Left ventricle myocardium inferior (tissue), 1 donor: ENCODE data around the gene DUXA. TPM values are rescaled to one million over a fixed set of nuclear protein-coding genes. Genes with fewer than 3 reads are reported as not detected.
"Not testable (repeated sequence)": the region's sequence is repeated elsewhere in the genome, so short reads cannot be mapped to it uniquely, and the experiment has no call there.

Experiments used
- DNase-seq: peaks from one replicate; pipeline ENCODE4 v3.0.0-alpha.2; 2020
- H3K27ac ChIP-seq: fragments of 200-600 bp; replicated peaks from 2 replicates; pipeline ENCODE4 v1.8.0; 2021
- H3K27me3 ChIP-seq: fragments of 200-600 bp; 2 replicates; pipeline ENCODE4 v1.8.0; 2021; ENCODE audit warnings: low read depth
- H3K36me3 ChIP-seq: fragments of 200-600 bp; 2 replicates; pipeline ENCODE4 v1.8.0; 2021
- H3K4me1 ChIP-seq: fragments of 200-600 bp; 2 replicates; pipeline ENCODE4 v1.8.0; 2021
- H3K4me3 ChIP-seq: fragments of 200-600 bp; 2 replicates; pipeline ENCODE4 v1.8.0; 2021; ENCODE audit warnings: mild to moderate bottlenecking, moderate library complexity
- H3K9me3 ChIP-seq: fragments of 200-600 bp; replicated peaks from 2 replicates; pipeline ENCODE4 v1.8.0; 2021
- CTCF ChIP-seq: fragments of 200-600 bp; IDR thresholded peaks from 2 replicates; pipeline ENCODE4 v1.8.0; 2021; ENCODE audit warnings: antibody characterized with exemption, mild to moderate bottlenecking, borderline replicate concordance
- intact Hi-C: fragments of 100-400 bp; cut with micrococcal nuclease; formaldehyde crosslinking; loops from one replicate; pipeline ENCODE4 v1.11.0; 2022
- long read RNA-seq: library from polyadenylated mRNA; unstranded; transcript quantifications from one replicate; pipeline ENCODE4 v2.0.0, GENCODE V29; 2021
- total RNA-seq: library from RNA; stranded (reverse); fragmentation: NEBNext Ultra II Directional; extraction: Animal tissue kit (Norgen Biotek cat#: 25700); gene quantifications from one replicate; pipeline ENCODE4 v1.2.1, GENCODE V29; 2021
- donor health status: DM: no; HTN: yes; CAD: no; lungs with severe emphysema.

Gene DUXA
- total RNA-seq, result not detected
- long read RNA-seq, result 0 reads

GRCh38 chr19:57167385-57167784, at the start of gene DUXA:
DUXA (minus strand) TSS chr19:57167485; CDS start chr19:57167443, 42 bp downstream.
- intact Hi-C loops, result no loop called here
- H3K4me1 ChIP-seq, result peaks cover 9% of the 10 kb centered on the region
- no peak for TF ChIP-seq CTCF
- no peak for DNase-seq
- no peaks in the 10 kb centered on the region for H3K9me3 ChIP-seq
- no peaks in the 10 kb centered on the region for H3K36me3 ChIP-seq
- H3K27ac ChIP-seq, result no peak within 1 kb of the TSS
- no peaks in the 10 kb centered on the region for H3K27me3 ChIP-seq
- H3K4me3 ChIP-seq, result no peak within 1 kb of the TSS

- no peaks in the 10 kb centered on the region for H3K27me3 ChIP-seq
- no peak overlapping the region for H3K4me3 ChIP-seq
- no peak for TF ChIP-seq CTCF
- DNase-seq, result no peak
- peaks cover 11% of the 10 kb centered on the region for H3K4me1 ChIP-seq
- peaks cover 83% of the 10 kb centered on the region for H3K36me3 ChIP-seq
- intact Hi-C loops, result no loop called here
- peaks cover 14% of the 10 kb centered on the region for H3K9me3 ChIP-seq
- H3K27ac ChIP-seq, result no peak overlapping the region
Measured at GRCh38 chr19:57212109-57212508, 44.8 kb upstream of the DUXA start.

- Histone ChIP-seq H3K9me3 (peaks cover 14% of the 10 kb centered on the region), H3K27ac (no peak overlapping the region), H3K4me3 (no peak overlapping the region), H3K27me3 (no peaks in the 10 kb centered on the region), H3K36me3 (peaks cover 87% of the 10 kb centered on the region), H3K4me1 (peaks cover 2% of the 10 kb centered on the region)
- intact Hi-C loops, result no loop called here
- no peak for TF ChIP-seq CTCF
- no peak for DNase-seq
Measured at GRCh38 chr19:57210381-57210780, 43.1 kb upstream of the DUXA start.

GRCh38 chr19:57202160-57202559, 34.9 kb upstream of the DUXA start:
- Histone ChIP-seq H3K27ac (no peak overlapping the region), H3K4me1 (peaks cover 29% of the 10 kb centered on the region), H3K9me3 (no peaks in the 10 kb centered on the region), H3K4me3 (no peak overlapping the region), H3K27me3 (no peaks in the 10 kb centered on the region), H3K36me3 (peaks cover 80% of the 10 kb centered on the region)
- no peak for DNase-seq
- intact Hi-C loops, result no loop called here
- TF ChIP-seq CTCF, result no peak

- H3K9me3 ChIP-seq, H3K27me3 ChIP-seq, H3K4me3 ChIP-seq, intact Hi-C loops, DNase-seq, H3K27ac ChIP-seq: not testable (repeated sequence)
- Histone ChIP-seq H3K4me1 (peaks cover 26% of the 10 kb centered on the region), H3K36me3 (peaks cover 82% of the 10 kb centered on the region)
Measured at GRCh38 chr19:57197874-57198273, 30.6 kb upstream of the DUXA start.

- no peaks in the 10 kb centered on the region for H3K27me3 ChIP-seq
- peak overlapping the region; percentile 98 for H3K4me3 ChIP-seq
- no peak for TF ChIP-seq CTCF
- no peak for DNase-seq
- no peaks in the 10 kb centered on the region for H3K9me3 ChIP-seq
- H3K4me1 ChIP-seq, result peaks cover 38% of the 10 kb centered on the region
- intact Hi-C loops, result no loop called here
- no peak overlapping the region for H3K27ac ChIP-seq
- H3K36me3 ChIP-seq, result peaks cover 45% of the 10 kb centered on the region
Measured at GRCh38 chr19:57192993-57193392, 25.7 kb upstream of the DUXA start.
